Kasumi-1 (cell line): ENCODE measurements around the gene CRYBG2.
"Not testable (repeated sequence)": the region's sequence is repeated elsewhere in the genome, so short reads cannot be mapped to it uniquely, and the experiment has no call there.

Source experiments
- DNase-seq, 2 experiments: peaks; one replicate each; lab custom pipeline; 2025; lab: John Stamatoyannopoulos, UW

CRYBG2 gene

DNA sequence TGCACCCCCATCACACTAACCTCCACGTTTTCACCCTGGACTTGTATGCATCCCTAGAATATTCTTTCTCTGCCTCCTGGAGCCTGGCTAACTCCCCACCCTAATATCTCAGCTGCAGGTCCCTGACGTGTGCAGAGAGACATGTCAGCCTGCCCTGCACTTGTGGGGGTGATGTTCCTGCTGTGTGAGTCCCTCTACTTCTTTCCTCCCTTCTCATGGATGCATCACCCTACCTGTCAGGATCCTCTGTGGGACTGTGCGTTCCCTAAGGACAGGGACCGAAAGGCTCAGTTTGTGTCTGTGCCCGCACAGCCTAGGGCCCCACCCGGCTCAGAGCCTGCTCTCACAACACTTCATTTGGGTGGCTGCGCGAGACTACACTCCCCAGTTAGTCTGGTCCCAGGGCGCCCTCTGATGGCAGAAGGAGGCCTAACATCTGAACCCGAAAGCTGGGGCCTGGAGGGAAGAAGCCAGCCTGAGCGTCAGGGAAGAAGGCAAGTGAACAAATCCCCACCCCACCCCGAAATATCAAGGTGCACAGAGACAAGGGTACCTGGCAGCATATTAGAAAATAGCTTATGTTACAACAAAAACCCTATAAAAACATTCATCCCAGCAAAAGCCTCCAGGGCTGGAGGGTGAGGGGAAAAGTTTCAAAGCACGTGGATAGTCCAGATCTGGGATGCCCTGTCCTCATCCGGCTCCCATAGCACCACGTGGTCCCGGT lies 32.5 kb downstream of the CRYBG2 start:
- DNase-seq = peak; percentile 87 to 89

DNA sequence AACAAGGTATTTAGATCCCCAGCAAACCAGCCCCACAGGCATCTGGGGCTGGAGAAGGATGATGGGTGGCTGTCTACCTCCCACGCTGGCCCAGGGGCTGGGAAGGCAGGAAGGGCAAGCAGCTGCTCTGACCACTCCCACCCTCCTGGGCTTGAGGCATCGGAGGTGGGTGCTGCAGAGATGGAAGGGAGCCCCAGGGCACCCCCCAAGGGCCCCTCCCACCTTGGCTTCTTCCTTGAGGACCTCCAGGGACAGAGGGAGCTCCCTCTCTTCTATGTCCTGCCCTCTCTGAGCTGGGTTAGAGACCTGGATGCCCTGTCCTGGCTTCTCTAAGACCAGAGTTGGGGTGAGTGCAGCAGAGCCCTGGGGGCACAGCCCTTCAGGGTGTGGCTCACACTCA lies 33.0 kb downstream of the CRYBG2 start:
- DNase-seq = no peak

DNA sequence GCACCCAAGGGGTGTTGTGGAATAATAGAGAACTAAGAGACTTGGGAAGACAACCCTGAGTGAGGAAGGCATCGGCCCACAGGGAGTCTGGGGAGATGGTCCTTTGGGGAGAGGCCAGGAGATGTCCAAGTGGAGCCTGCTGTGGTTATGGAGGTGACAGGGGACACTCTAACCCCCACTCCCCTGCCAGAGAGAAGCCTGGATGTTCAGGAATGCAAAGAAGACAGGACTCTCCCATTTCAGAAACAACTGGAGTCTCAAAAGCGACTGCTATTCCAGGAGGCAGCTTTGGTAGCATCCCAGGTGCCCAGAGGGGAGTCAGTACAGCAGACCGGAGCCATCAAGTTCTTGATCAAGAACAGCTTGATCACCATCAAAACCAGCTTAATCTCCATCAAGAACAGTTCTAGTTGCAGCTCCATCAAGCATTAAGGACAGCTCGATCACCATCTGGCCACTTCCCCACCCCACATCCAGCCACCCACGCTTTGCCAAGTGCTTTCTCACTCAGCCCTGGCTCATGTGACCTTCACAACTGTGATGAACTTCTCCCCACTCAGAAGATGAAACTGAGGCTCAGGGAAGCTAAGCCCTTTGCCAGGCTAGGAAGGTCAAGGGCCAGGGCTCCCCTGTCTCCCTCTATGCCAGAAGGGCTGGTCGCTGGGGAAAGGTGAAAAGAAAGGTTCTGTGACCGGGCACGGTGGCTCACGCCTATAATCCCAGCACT lies 35.4 kb downstream of the CRYBG2 start:
- no peak for DNase-seq

DNA sequence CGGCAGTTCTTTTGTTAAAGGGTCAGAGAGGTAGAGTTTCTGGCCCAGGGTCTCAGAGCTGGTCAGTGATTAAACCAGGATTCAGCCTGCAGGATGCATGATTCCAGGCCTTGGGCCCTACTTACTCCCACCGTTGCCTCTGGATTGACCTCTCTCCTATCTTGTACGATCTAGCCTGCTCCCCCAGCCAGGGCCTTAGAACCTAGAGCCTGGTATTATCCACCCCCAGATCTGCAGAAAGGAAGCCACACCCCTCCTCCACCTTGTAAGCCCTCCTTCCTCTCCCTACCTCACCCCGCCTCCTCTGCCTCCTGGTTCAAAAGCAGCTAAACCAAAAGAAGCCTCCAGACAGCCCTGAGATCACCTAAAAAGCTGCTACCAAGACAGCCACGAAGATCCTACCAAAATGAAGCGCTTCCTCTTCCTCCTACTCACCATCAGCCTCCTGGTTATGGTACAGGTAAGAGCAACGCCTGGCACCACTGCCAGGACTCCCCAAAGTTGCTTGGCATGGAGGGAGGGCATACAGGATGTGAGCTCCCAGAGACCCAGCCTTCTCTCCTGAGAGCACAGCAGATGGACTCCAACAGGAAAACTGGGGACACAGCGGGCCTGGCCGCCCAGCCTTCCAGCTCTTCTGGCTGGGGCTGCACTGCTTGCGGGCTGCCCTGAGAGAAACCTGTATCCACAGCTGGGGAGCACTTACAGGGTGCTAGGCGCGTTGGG lies 36.2 kb downstream of the CRYBG2 start, which contains the start of gene CD52:
Gene CD52 (plus strand): TSS at position 347 of the 726 bp plus-strand sequence. CDS start 60 bp downstream, at position 407.
- peak in 1 of 2 experiments; percentile 15 for DNase-seq

DNA sequence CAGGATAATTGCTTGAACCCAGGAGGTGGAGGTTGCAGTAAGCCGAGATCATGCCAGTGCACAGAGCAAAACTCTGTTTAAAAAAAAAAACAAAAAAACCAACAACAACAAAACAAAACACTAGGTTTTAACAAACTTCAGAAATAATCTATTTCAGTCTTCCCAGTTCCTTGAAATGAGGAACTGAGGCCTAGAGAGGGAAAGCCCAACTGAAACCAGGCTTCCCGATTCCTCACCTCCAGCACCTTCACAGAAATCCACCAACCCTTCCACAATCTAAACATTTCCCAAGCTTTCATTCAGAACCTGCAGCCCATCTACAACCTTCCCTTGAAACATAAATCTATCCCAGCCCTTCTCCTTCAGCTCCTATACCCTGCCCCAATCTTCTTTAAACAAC lies 36.8 kb downstream of the CRYBG2 start:
- DNase-seq = peak in 1 of 2 experiments; percentile 8

DNA sequence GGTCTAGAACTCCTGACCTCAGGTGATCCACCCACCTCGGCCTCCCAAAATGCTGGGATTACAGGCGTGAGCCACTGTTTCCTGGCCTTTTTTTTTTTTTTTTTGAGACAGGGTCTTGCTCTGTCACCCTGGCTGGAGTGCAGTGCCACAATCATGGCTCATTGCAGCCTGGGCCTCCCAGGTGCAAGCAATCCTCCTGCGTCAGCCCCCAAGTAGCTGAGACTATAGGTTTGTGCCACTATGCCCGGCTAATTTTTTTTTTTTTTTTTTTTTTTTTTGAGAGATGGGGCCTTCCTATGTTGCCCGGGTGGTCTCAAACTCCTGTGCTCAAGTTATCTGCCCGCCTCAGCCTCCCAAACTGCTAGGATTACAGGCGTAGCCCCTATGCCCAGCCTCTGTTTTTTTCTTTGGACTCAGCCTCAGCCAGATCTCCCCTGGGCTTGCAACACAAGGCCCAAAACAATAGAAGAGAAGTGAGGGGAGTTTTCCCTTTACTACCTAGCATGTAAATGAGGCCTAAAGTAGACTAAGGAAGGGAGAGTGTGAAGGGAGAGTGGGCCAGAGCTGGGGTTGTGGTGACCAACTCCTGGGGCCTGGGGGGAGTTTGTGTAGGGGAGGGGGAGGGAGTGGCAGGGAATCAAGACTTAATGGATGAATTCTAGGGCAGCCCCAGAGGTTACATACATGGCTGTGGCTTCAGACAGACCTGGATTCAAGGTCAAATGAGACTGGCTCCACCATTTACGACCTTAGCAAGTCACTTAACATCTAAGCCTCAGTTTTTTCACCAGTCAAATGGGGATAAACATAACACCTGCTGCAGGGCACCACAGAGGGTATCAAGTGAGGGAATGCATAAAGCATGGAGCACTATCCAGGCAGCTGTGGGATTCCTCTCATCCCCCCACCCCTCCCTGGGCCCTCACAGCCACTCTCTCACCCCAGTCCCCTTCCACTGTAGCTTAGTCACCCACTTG lies 37.8 kb downstream of the CRYBG2 start:
- no peak for DNase-seq

DNA sequence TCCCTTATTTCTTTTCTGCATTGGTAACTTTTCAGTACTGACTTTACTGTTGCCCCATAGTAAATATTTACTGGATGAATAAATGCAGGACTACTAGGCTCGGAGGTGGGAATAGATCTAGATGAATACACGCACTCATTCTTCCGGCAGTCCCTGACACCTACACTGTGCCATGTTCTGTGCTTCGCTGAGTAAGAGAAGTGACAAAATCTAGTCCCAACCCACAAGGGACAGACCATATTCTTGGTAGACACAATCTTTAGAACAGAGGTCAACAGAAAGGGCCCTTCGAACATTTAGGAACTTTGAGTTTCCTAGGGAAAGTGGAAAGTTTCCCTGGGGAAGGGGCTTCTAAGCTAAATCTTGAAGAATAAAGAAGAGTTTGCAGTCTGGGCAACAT lies 39.4 kb downstream of the CRYBG2 start:
- no peak for DNase-seq

DNA sequence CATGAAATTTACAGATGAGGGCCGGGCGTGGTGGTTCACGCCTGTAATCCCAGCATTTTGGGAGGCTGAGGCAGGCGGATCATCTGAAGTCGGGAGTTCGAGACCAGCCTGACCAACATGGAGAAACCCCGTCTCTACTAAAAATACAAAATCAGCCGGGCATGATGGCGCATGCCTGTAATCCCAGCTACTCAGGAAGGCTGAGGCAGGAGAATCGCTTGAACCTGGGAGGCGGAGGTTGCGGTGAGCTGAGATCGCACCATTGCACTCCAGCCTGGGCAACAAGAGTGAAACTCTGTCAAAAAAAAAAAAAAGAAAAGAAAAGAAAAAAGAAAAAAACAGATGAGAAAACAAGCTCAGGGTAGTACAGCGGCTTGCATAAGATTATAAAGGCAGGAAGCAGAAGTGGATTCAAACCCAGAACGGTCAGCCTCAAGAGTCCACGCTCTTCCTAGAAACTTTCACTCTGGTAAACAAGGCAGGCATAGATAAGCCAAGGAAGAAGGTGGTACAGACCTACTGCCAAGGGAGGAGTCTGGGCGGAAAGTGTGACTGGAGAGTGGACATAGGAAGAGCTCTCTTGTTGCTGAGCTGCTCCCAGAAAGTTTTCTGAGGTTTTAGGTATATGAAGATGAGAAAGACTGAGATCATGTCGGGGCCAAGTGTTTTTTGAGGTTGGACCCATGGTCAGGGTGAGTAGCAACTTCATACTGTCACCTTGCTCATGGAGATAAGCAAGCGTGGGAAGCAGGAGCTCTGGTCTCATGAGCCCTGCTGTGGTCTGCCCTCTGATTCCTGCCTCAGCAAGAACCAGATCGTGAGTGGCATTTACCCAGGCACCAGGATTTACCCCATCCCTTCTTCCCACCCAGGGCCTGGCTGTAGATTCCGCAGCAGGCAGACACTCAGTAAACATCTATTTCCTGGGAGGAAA lies 45.7 kb downstream of the CRYBG2 start:
- DNase-seq = not testable (repeated sequence)

DNA sequence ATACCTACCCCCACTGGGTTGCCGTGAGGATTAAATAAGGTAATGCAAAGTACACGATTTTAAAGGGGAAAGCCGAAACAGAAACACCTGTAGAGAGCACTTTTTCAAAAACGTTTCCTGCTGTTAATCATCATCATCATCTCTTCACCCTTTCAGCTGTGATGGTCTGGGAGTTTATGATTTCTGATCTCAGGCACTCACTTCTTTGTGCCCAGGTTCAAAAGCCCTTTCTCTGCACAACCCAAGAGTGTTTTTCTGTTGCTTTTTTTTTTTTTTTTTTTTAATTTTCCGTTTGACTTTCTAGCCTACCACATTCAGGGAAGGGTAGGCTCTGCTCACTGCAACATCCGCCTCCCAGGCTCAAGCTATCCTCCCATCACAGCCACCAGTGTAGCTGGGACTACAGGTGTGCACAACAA lies 46.6 kb downstream of the CRYBG2 start:
- DNase-seq = no peak

DNA sequence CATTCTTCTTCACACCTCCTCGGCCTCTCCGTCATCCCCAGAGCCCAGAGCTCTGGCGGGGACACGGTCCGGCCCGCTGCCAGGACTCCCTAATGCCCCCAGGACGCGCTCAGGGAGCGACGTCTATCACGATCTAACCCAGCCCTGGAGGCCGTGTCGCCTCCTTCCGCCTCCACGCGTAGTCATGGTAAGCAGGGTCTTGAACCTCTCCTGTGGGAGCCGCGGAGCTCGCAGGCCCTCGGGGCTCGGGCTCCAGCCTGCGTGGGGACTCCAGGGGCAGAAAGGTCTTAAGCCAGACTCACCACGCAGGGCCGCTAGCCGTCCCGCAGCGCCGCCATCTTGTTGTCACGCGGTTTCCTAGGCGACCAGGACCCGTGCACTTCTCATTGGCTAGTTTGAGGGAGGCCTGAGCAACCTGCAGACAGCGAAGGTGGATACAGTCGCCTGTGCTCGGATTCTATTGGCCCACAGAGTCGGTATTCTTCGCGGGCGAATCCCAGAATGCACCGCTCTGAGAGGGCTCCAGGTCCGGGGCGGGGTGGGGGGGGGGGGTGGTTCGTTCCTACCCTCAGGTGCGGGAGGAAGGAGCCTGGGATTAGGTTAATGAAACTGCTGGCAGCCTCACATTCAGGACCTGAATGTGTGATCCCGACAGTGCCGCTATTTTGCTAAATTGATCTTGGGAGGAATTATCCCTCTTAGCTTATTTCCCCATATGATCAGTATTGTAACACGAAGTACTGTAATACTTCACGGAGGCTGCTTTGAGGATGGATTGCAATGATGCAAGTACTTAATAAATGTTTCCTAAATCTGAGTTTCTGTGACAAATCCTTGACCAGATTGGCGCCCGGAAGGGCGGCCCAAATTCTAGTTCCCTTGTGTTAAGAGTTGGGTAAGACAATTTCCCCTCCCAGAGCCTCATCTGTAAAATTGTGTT lies 47.4 kb downstream of the CRYBG2 start, which contains the start of gene UBXN11:
Gene UBXN11 (minus strand): TSS at position 347 of the 940 bp plus-strand sequence. CDS start 3,753 bp downstream, outside the sequence.
- peak; percentile 83 to 85 for DNase-seq

DNA sequence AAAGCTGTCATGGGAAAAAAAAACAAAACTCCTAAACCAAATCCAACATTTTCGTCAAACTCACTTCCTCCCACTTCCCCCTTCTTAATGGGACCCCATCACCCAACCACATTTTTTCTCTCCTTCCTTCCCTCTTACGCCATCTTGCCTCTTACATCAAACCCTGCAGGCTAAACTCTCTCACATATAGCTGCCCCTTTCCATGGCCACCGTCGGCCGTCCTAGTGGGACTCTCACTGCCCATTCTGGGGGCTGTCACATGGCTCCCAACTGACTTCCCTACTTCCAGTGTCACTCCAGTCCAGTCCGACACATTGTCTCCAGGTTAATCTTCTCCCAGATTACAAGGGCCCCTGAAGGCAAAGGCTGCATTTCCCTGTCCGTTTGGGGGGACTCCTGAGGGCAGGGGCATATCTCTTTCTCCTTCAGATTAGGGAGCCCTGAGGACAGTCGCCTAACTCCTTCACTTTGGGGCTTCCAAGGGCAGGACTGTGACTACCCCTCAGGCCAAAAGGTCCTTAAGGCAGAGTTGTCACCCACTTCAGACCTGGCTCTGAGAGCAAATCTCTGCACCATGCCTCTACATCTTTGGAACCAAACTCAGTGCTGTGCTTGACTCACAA lies 48.2 kb downstream of the CRYBG2 start:
- no peak for DNase-seq

DNA sequence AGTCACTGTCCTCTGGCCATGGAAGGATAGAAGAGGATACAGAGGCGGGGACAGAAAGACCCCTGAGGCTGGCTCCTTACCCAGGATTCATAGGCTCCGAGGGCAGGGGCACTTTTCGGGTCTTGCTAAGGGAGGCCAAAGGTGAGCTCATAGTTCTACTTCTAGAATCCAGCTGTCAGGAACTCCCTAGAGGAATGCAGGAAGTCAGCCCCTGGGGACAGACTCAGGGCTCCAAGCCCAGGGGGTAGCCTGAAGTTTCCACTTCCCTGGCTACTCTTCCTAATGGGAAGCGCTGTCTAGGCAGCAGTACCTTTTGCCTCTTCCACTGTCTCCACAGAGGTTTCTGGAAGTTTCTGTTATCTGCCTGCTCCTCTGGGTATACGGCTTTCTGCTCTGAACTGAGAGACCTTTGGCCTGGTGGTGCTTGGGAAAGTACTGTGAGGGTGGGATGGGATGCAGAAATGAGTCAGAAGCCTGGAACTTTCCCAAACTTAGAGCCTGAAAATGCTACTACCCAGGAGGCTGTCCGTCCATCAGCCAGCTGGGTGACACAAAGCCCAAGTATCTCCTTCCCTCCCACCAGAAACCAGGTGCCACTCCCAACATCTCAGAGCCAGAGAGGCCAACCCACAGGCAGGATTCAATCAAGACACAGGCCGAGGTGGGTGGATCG lies 51.1 kb downstream of the CRYBG2 start:
- no peak for DNase-seq

DNA sequence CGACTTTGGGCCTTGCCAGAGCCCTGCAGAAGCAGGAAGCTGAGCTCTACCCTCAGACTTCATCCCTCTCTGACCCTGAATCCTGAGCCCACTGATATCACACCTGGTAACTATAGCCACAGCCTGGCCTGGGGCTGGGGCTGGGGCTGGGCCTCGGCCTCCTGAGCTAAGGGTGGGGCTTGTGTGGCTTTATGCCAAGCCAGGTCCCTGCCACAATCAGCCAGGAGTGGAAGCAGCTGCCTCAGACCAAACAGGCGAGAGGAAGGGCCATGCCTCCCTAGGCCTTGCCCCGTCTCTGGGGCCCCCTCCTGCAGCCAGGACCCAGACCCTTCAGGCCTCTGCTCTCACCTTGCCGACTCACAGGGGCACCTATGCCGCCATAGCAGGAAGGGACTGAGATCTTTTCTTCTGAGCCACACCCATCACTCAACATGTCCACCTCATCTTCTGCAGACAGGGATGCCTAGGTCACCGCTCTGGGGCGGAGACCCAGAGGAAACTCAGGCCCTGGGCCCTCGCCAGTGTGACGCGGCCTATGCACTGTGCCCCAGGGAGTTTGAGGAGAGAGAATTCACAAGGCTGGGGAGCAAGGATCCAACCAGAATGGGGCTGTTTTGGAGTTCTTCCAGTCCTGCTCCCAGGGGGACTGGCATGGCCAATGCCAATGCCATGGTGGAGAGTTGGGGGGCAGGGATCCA lies 53.2 kb downstream of the CRYBG2 start:
- DNase-seq = no peak

DNA sequence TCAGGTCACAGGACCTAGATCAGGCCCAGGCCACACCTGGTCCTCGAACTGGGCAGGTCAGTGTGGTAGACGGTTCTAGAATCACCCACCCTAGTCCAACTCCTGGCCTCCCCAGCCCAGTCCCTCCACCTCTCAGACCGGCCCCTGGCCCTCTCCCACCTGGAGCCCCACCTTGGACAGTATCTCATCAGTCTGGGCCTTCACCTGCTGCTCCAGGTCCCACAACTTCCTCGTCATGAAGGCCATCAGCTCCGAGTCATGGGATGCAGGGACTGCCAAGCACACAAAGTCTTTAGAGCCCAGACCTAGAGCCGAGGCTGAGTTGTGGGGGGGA lies 56.2 kb downstream of the CRYBG2 start:
- DNase-seq = no peak

DNA sequence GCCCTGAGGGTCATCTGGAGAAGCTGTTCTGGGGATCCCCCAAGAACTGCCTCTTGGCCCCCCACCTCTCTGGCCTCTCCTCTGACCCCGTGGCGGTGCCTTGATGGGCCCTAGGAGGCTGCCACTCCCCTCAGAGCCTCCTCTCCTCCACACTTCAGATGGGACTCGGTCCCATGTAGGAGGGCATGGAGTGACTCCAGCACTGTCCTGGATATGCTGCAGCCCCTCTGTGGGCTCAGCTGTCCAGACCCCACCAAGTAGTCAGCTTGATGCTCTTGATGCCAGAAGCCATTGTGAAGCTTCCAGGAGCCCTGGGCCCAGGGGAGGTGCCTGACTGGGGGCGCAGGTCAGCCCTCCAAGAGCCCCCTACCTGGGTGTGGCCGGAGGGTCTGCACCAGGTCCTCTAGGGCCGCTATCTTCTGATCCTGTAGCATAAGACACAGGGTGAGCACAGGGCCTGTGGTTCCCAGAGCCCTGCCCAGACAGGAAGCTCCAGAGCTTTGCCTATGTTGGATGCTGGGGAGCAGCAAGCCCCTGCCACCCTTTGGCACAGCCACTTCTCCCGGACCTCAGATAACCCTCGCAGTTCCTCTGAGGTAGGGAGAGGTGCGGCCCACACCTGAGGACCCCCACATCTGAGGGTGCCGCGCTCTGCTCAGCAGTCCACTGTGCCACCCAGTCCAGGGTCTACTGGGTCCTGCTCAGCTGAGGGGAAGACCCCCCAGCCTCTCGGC lies 56.7 kb downstream of the CRYBG2 start:
- no peak for DNase-seq

DNA sequence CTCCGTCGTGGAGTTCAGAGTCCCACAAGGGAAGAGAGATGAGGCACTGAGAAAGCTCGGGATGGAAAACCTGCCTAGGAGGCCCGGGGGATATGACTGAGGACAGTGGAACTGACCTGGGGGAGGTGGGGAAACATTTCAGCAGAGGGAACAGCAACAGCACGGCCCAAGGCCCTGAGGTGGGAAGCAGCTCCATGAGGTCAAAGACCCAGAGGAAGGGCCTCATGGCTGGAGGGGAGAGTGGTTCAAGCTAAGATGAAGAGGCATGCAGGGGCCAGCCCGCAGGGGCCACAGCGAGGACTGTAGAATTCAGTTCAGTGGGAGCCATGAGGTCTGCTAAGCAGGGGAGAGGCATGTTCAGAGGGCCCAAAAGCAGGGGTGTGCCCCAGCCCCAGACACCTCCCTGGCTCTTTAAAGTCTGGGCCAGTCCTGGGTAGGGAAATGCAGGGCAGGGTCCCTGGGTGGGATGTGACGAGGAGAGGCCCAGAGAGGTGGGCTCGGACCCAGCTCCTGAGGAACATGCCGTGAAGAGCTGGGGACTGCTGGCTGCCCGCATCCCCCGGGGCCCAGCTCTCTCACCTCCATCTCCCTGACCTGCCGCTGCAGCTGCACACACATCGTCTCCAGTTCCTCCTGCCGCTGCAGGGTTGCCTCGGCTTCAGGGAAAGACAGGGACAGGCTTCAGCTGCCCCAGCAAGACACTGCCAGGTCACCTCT lies 57.4 kb downstream of the CRYBG2 start:
- DNase-seq = no peak
